GM18951 (cell line): Measurements from ENCODE around the gene WDFY4.

Experiments used
- POLR2A ChIP-seq: IDR thresholded peaks from 4 replicates; pipeline ENCODE4 v1.6.1; 2011; ENCODE audit warnings: mild to moderate bottlenecking; ENCODE audit not compliant: insufficient read length, insufficient read depth; ENCODE audit errors: extremely low read depth
- in situ Hi-C: fragments of 300-500 bp; cut with MboI; formaldehyde crosslinking; loops from one replicate; pipeline ENCODE4 v1.12.0; 2022; ENCODE audit warnings: low sequenced_read_pairs, mixed read lengths, inconsistent platforms; ENCODE audit not compliant: unreplicated experiment

WDFY4 gene

GRCh38 chr10:48934672-48935501, 250.2 kb downstream of the WDFY4 start:
- TF ChIP-seq POLR2A, result no peak
- in situ Hi-C loops, result no loop called here

GRCh38 chr10:48935577-48935976, 250.9 kb downstream of the WDFY4 start:
- TF ChIP-seq POLR2A, result no peak

GRCh38 chr10:48937796-48938195, 253.1 kb downstream of the WDFY4 start:
- TF ChIP-seq POLR2A, result no peak
- in situ Hi-C loops, result no loop called here

More at GRCh38 chr10:48935577-48935976, 250.9 kb downstream of the WDFY4 start:
- in situ Hi-C loops, result no loop called here

- in situ Hi-C loops, result no loop called here
- no peak for TF ChIP-seq POLR2A
Observed at GRCh38 chr10:48938281-48938680, 253.6 kb downstream of the WDFY4 start.

GRCh38 chr10:48938990-48939536, 254.4 kb downstream of the WDFY4 start:
- no peak for TF ChIP-seq POLR2A
- in situ Hi-C loops, result no loop called here

GRCh38 chr10:48939790-48940325, 255.2 kb downstream of the WDFY4 start, which contains the start of gene LRRC18:
LRRC18 (minus strand) TSS chr10:48939840; CDS start chr10:48914155, 25,685 bp downstream.
- TF ChIP-seq POLR2A, result no peak
- in situ Hi-C loops, result no loop called here

- in situ Hi-C loops, result no loop called here
- no peak for TF ChIP-seq POLR2A
Observed at GRCh38 chr10:48940372-48940771, 255.7 kb downstream of the WDFY4 start.

DNA sequence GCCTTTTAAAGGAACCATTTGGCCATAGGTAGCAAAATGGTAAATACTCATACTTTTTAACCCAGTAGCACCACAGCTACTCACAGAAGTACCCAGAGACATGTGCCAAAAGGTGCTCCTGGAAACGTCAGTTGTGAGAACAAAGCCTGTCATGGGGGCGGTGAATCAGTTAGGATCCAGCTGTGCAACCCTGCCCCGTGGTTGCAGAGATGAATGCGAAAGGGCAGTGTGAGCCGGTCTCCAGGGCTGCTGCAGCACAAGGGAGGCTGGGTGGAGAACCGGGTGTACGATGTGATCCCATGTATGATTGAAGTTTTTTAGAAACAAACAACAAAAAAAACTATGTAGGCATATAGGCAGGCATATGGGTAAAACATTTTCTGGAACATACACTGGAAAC, 256.3 kb downstream of the WDFY4 start:
- in situ Hi-C loops, result no loop called here
- no peak for TF ChIP-seq POLR2A

DNA sequence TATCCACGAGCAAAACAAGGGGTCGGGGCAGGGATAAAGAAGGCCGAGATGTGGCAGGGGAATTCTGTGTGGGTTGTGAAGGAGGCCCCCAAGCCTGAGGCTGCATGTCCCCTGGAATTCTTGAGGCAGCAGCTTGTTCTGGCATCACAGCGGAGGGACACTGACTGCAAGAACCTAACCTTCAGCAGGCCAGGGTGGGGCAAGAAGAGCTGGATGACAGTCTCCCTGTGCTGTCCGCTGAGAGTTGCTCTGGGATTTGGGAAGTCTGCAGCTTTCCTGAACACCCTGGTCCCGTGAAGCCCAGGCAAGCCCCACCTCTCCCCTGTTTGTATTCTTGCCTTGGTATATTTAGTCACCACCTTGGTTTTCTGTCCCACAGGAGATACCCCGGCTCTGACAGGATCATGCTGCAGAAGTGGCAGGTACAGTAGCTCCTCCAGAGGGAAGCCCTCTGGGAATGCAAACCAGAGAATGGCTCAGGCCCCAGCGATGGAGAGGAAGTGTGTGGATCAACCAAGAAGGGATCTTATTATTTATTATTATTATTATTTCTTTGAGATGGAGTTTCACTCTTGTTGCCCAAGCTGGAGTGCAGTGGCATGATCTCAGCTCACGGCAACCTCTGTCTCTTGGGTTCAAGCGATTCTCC, 256.9 kb downstream of the WDFY4 start:
- TF ChIP-seq POLR2A, result no peak
- in situ Hi-C loops, result no loop called here

DNA sequence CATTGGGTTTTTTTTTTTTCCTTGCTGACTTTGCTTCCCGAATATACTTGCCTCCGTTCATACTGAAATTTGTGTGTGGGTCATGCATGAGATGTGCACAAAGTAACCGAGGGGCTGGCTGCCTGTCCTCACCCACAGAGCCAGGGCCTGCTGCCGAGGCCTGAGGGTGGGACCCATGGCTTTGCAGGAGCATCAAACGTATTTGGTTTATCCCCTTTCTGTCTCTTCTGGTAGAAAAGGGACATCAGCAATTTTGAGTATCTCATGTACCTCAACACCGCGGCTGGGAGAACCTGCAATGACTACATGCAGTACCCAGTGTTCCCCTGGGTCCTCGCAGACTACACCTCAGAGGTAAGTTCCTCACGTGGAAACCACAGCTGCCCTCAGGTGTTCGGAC, 258.4 kb downstream of the WDFY4 start:
- in situ Hi-C loops, result no loop called here
- TF ChIP-seq POLR2A, result no peak

GRCh38 chr10:48944171-48944570, 259.5 kb downstream of the WDFY4 start:
- in situ Hi-C loops, result no loop called here
- TF ChIP-seq POLR2A, result no peak

DNA sequence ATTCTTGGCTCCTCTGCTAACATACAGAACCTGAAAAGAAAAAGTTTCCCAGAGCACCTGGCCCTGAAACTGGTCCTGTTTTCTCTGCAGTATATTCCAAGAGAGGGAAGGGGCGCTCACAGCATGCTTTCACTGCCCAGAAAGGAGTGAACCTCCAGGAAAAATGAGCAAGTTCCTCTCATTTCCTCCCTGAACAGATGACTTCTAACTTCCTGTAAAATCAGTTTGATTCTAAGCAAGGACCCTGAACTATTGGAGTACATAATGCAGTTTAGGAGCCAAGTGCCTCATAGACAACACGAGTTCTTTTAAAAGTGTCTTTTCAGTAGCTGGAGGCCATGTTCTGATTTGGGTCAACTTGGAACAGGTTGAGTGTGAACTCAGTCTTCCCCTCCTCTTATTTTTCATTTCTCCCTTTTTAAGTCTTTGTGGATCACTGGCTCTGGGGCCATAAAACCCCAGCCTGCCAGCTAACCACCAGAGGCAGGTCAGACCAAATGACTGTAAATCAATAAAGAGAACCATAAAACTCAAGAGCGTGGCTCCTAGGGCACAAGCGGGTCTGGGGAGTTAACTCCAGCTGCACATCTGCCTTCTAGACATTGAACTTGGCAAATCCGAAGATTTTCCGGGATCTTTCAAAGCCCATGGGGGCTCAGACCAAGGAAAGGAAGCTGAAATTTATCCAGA, 260.9 kb downstream of the WDFY4 start:
- in situ Hi-C loops, result no loop called here
- TF ChIP-seq POLR2A, result no peak

- no peak for TF ChIP-seq POLR2A
- in situ Hi-C loops, result no loop called here
Observed at GRCh38 chr10:48946332-48946731, 261.7 kb downstream of the WDFY4 start.
